ENCODE data around the gene HABP4. TPM values are rescaled to one million over a fixed set of nuclear protein-coding genes. Genes with fewer than 3 reads are reported as not detected.

The HABP4 gene
- total RNA-seq, 2 donors from 2014 or later: 2.8 to 4.4 TPM

GRCh38 chr9:96503918-96504317 is 53.9 kb downstream of the HABP4 start:
- intact Hi-C loops (cut with DNase I): no loop called here
- no peaks in the 10 kb centered on the region for H3K36me3 ChIP-seq
- DNase-seq: no peak
- TF ChIP-seq, protein P1, sequence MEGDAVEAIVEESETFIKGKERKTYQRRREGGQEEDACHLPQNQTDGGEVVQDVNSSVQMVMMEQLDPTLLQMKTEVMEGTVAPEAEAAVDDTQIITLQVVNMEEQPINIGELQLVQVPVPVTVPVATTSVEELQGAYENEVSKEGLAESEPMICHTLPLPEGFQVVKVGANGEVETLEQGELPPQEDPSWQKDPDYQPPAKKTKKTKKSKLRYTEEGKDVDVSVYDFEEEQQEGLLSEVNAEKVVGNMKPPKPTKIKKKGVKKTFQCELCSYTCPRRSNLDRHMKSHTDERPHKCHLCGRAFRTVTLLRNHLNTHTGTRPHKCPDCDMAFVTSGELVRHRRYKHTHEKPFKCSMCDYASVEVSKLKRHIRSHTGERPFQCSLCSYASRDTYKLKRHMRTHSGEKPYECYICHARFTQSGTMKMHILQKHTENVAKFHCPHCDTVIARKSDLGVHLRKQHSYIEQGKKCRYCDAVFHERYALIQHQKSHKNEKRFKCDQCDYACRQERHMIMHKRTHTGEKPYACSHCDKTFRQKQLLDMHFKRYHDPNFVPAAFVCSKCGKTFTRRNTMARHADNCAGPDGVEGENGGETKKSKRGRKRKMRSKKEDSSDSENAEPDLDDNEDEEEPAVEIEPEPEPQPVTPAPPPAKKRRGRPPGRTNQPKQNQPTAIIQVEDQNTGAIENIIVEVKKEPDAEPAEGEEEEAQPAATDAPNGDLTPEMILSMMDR (IDR thresholded peaks at IDR 0.05): no peak
- H3K27me3 ChIP-seq: no peaks in the 10 kb centered on the region
- H3K9me3 ChIP-seq: no peaks in the 10 kb centered on the region
- no peaks in the 10 kb centered on the region for H3K4me1 ChIP-seq
- no peak overlapping the region for H3K9ac ChIP-seq (ENCODE audit: low read depth in 2 of 2, low read length in 2 of 2)
- no peak overlapping the region for H3K27ac ChIP-seq
- H3K4me3 ChIP-seq: no peak overlapping the region

DNA sequence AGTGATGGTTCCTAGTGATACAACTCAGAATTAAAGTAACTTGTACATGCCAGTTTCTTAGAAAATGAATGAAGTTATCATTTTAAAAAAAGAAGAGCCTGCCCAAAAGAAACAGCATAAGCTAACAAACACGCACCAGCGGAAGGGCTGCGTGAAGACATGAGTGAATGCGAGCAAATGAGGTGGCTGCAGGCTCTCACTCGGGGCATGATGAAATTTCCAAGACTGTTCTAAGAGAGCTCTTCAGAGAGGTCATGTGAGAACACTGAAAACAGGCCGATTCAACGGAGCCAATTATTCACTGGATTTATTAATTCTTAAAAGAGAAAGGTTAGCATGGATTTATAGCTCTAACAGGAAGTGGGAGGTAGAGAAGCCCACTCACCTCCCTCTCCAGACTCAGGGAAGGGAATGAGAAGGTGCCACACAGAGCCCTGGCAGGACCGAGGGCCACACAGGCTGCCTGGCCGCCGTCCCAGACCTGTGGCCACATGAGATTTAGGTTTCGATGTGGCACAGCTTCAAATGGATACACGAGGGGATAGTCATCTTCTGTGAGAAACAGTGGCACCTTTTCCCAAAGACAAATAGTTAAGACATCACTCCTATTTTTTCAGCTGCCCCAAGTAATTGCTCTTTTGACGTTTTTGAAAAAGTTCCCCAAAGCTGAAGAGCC is 55.5 kb downstream of the HABP4 start:
- no peaks in the 10 kb centered on the region for H3K4me1 ChIP-seq
- H3K9ac ChIP-seq (ENCODE audit: low read depth in 2 of 2, low read length in 2 of 2): no peak overlapping the region
- H3K27ac ChIP-seq: no peak overlapping the region
- H3K27me3 ChIP-seq: no peaks in the 10 kb centered on the region
- H3K36me3 ChIP-seq: no peaks in the 10 kb centered on the region
- intact Hi-C loops (cut with DNase I): no loop called here
- no peak for DNase-seq
- no peak overlapping the region for H3K4me3 ChIP-seq
- TF ChIP-seq, protein P1 (IDR thresholded peaks at IDR 0.05): no peak
- H3K9me3 ChIP-seq: no peaks in the 10 kb centered on the region

GRCh38 chr9:96508227-96508940 is 58.4 kb downstream of the HABP4 start:
- Histone ChIP-seq H3K9me3 (no peaks in the 10 kb centered on the region), H3K4me3 (no peak overlapping the region), H3K36me3 (no peaks in the 10 kb centered on the region), H3K27ac (no peak overlapping the region), H3K9ac (ENCODE audit: low read depth in 2 of 2, low read length in 2 of 2) (no peak overlapping the region), H3K27me3 (no peaks in the 10 kb centered on the region), H3K4me1 (no peaks in the 10 kb centered on the region)
- no peak for DNase-seq
- intact Hi-C loops (cut with DNase I): no loop called here
- TF ChIP-seq, protein P1 (IDR thresholded peaks at IDR 0.05): no peak

DNA sequence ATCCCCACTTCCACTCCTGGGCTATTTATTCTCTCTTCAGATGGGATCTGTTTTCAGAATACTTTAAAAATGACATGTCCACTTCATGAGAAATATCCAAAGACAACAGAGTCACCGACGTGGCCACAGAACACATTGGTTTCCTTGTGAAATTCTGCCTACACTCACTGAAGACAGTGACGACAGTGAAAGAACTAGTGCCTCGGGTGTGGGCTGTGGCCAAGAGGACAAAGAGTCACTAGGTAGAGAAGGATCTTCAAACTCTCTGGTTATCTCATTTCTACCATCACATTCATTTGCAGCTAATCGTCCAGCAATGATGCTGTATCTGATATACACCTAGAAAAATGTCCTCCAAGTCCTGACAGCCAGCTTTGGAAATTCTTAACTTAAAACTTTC is 59.1 kb downstream of the HABP4 start:
- H3K27me3 ChIP-seq: no peaks in the 10 kb centered on the region
- intact Hi-C loops (cut with DNase I): no loop called here
- H3K27ac ChIP-seq: no peak overlapping the region
- no peak overlapping the region for H3K4me3 ChIP-seq
- H3K9ac ChIP-seq (ENCODE audit: low read depth in 2 of 2, low read length in 2 of 2): no peak overlapping the region
- DNase-seq: no peak
- TF ChIP-seq, protein P1 (IDR thresholded peaks at IDR 0.05): no peak
- H3K9me3 ChIP-seq: no peaks in the 10 kb centered on the region
- no peaks in the 10 kb centered on the region for H3K4me1 ChIP-seq
- no peaks in the 10 kb centered on the region for H3K36me3 ChIP-seq

DNA sequence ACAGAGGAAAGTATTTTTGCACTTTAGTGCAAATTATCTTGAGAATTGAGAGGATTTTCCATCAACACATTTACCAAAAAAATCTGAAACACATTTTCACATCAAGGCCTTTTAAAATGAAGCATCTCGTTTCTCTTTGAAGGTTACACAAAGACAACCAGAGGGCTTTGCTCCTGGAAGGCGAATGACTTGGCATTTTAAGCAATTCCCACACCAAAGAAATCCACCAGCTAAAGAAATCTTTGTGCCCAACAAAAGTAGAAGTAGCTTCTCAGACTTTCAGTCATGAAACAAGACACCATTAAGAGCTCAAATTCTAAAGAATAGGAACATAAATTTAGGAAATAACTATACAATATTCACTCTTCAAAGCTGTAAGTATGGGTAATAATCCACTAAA is 59.9 kb downstream of the HABP4 start:
- intact Hi-C loops (cut with DNase I): no loop called here
- no peak for DNase-seq
- H3K27me3 ChIP-seq: no peaks in the 10 kb centered on the region
- no peaks in the 10 kb centered on the region for H3K9me3 ChIP-seq
- H3K27ac ChIP-seq: no peak overlapping the region
- no peaks in the 10 kb centered on the region for H3K4me1 ChIP-seq
- TF ChIP-seq, protein P1 (IDR thresholded peaks at IDR 0.05): no peak
- no peaks in the 10 kb centered on the region for H3K36me3 ChIP-seq
- no peak overlapping the region for H3K9ac ChIP-seq (ENCODE audit: low read depth in 2 of 2, low read length in 2 of 2)
- H3K4me3 ChIP-seq: no peak overlapping the region

All from colonic mucosa (tissue), 4 donors.